ENCODE results near the gene TRPT1.
"Not testable (repeated sequence)": the region's sequence is repeated elsewhere in the genome, so short reads cannot be mapped to it uniquely, and the experiment has no call there.

Gene TRPT1

GRCh38 chr11:64258356-64258755 is 32.4 kb upstream of the TRPT1 start:
- DNase-seq: no peak

GRCh38 chr11:64256300-64256699 is 30.3 kb upstream of the TRPT1 start:
- DNase-seq: no peak

GRCh38 chr11:64255135-64256128 is 29.4 kb upstream of the TRPT1 start:
- no peak for DNase-seq

- no peak for DNase-seq
Observed at GRCh38 chr11:64254326-64254725, 28.3 kb upstream of the TRPT1 start.

GRCh38 chr11:64253481-64253880 is 27.5 kb upstream of the TRPT1 start:
- DNase-seq: no peak

GRCh38 chr11:64253043-64253442 is 27.1 kb upstream of the TRPT1 start:
- no peak for DNase-seq

GRCh38 chr11:64252003-64252872 is 26.3 kb upstream of the TRPT1 start:
- DNase-seq: peak in 1 of 2 donors; percentile 52

- no peak for DNase-seq
Observed at GRCh38 chr11:64251753-64252002, 25.7 kb upstream of the TRPT1 start.

- DNase-seq: peak; percentile 70 to 75
Observed at GRCh38 chr11:64251016-64251752, 25.2 kb upstream of the TRPT1 start, which contains the start of gene PLCB3. Gene PLCB3, plus strand, starts transcription at chr11:64251530. Its CDS starts 120 bp downstream, at chr11:64251650.

- no peak for DNase-seq
Observed at GRCh38 chr11:64250415-64251015, 24.5 kb upstream of the TRPT1 start.

GRCh38 chr11:64249563-64250414 is 23.8 kb upstream of the TRPT1 start:
- no peak for DNase-seq

- no peak for DNase-seq
Observed at GRCh38 chr11:64249038-64249437, 23.1 kb upstream of the TRPT1 start.

GRCh38 chr11:64248578-64248977 is 22.6 kb upstream of the TRPT1 start:
- no peak for DNase-seq

- DNase-seq: no peak
Observed at GRCh38 chr11:64247729-64248531, 21.9 kb upstream of the TRPT1 start.

GRCh38 chr11:64246871-64247728 is 21.1 kb upstream of the TRPT1 start, which contains the start of gene PPP1R14B:
Gene PPP1R14B, minus strand, starts transcription at chr11:64246943. Its CDS starts 270 bp downstream, at chr11:64246673.
- peak; percentile 88 to 89 for DNase-seq

- not testable (repeated sequence) for DNase-seq
Observed at GRCh38 chr11:64246621-64246870, 20.6 kb upstream of the TRPT1 start.

- peak; percentile 83 to 85 for DNase-seq
Observed at GRCh38 chr11:64245797-64246620, 20.0 kb upstream of the TRPT1 start.

GRCh38 chr11:64245401-64245796 is 19.4 kb upstream of the TRPT1 start:
- peak in 1 of 2 donors; percentile 34 for DNase-seq

GRCh38 chr11:64244966-64245365 is 19.0 kb upstream of the TRPT1 start:
- no peak for DNase-seq

Measured in stimulated activated CD4-positive, alpha-beta T cell treated with anti-CD3 and anti-CD28 coated beads, Interleukin-2, amount 100 ng/mL, for 24 hours (primary cell).